Measurements from ENCODE around the gene SHROOM1.
"Not testable (repeated sequence)": the region's sequence is repeated elsewhere in the genome, so short reads cannot be mapped to it uniquely, and the experiment has no call there.

SHROOM1 gene

GRCh38 chr5:132830436-132831094 lies at the start of gene SHROOM1:
Gene SHROOM1, minus strand, starts transcription at chr5:132830647. Its CDS starts 4,507 bp downstream, at chr5:132826140.
- DNase-seq, result peak; percentile 25

- no peak for DNase-seq
Observed at GRCh38 chr5:132877938-132878337, 47.5 kb upstream of the SHROOM1 start.

GRCh38 chr5:132877466-132877865 lies 47.0 kb upstream of the SHROOM1 start:
- DNase-seq, result no peak

GRCh38 chr5:132876020-132876759 lies 45.7 kb upstream of the SHROOM1 start:
- no peak for DNase-seq

GRCh38 chr5:132873930-132874271 lies 43.5 kb upstream of the SHROOM1 start:
- no peak for DNase-seq

- no peak for DNase-seq
Observed at GRCh38 chr5:132873119-132873929, 42.9 kb upstream of the SHROOM1 start, which contains the start of gene LEAP2. Gene LEAP2, plus strand, starts transcription at chr5:132873668. Its CDS starts 27 bp downstream, at chr5:132873695.

GRCh38 chr5:132872788-132873118 lies 42.3 kb upstream of the SHROOM1 start:
- no peak for DNase-seq

- no peak for DNase-seq
Observed at GRCh38 chr5:132871459-132872284, 41.2 kb upstream of the SHROOM1 start.

GRCh38 chr5:132870801-132871200 lies 40.4 kb upstream of the SHROOM1 start:
- DNase-seq, result no peak

GRCh38 chr5:132868754-132869153 lies 38.3 kb upstream of the SHROOM1 start:
- DNase-seq, result no peak

- DNase-seq, result no peak
Observed at GRCh38 chr5:132867046-132867451, 36.6 kb upstream of the SHROOM1 start.

GRCh38 chr5:132866342-132867045 lies 36.0 kb upstream of the SHROOM1 start, which contains the start of the genes GDF9 and UQCRQ:
Gene GDF9, minus strand, starts transcription at chr5:132866469. Its CDS starts 1,936 bp downstream, at chr5:132864533.
Gene UQCRQ, plus strand, starts transcription at chr5:132866642. Its CDS starts 240 bp downstream, at chr5:132866882.
- DNase-seq, result peak; percentile 84

GRCh38 chr5:132865668-132866341 lies 35.4 kb upstream of the SHROOM1 start:
- no peak for DNase-seq

- no peak for DNase-seq
Observed at GRCh38 chr5:132860742-132861141, 30.3 kb upstream of the SHROOM1 start.

GRCh38 chr5:132859889-132860437 lies 29.5 kb upstream of the SHROOM1 start:
- no peak for DNase-seq

GRCh38 chr5:132856011-132856410 lies 25.6 kb upstream of the SHROOM1 start:
- DNase-seq, result no peak

- not testable (repeated sequence) for DNase-seq
Observed at GRCh38 chr5:132854992-132855391, 24.5 kb upstream of the SHROOM1 start.

- DNase-seq, result no peak
Observed at GRCh38 chr5:132854301-132854700, 23.9 kb upstream of the SHROOM1 start.

GRCh38 chr5:132853790-132854189 lies 23.3 kb upstream of the SHROOM1 start:
- DNase-seq, result no peak

- DNase-seq, result no peak
Observed at GRCh38 chr5:132853323-132853722, 22.9 kb upstream of the SHROOM1 start.

- DNase-seq, result no peak
Observed at GRCh38 chr5:132850066-132850465, 19.6 kb upstream of the SHROOM1 start.
